Omental fat pad (tissue), 4 donors: ENCODE results near the gene SH2D5. TPM values are rescaled to one million over a fixed set of nuclear protein-coding genes. Genes with fewer than 3 reads are reported as not detected.

Experiments
- ATAC-seq: fragments of 150-250 bp; one replicate; pipeline ENCODE4 v1.9.1; 2016; ENCODE audit warnings: mild to moderate bottlenecking, moderate library complexity; ENCODE audit not compliant: low FRiP score
- DNase-seq: peaks from one replicate; pipeline ENCODE4 v3.0.0-alpha.2; 2019; ENCODE audit warnings: low spot score
- CTCF ChIP-seq, 3 donors: fragments of 450-650 bp; IDR thresholded peaks; one replicate each; pipeline ENCODE4 v1.5.1; 2016 to 2017; ENCODE audit warnings: antibody characterized with exemption in 3 of 3, mild to moderate bottlenecking in 3 of 3, moderate library complexity in 2 of 3
- total RNA-seq, 4 donors: library from RNA; depleted of rRNA; stranded (reverse); fragments of >200 nt; gene quantifications; one replicate each; pipeline ENCODE4 v1.1.0, GENCODE V29; 2016

The SH2D5 gene
- total RNA-seq, 4 donors from 2014 or later = 0.25 to 5.8 (median 0.84) TPM; not detected in 1

DNA sequence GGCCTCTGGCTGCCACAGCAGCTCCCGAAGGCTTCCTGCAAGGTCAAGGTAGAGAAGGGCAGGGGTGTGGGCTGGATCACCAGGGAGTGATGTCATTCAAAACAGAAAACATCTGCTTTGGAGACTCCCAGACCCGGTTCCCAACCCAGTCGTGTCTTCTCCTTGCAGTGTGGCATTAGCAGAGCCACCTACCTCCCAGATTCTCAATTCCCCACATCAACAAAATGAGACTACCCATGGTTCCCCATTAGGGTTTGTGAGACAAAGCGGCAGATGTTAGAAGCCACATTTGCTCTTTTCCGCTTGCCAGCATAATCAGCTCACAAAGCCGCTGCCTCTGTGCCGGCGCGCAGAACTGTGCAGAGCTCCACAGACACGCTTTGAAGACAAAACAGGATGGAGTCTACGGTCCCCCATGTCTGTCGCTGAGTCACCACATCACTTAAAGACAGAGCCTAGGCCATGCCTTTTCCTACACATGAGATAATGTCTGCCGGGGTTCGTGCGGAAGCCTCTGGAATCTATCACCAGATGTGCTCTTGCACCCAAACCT lies 27.2 kb downstream of the SH2D5 start:
- DNase-seq (no peak), ATAC-seq (no peak)
- no peak for TF ChIP-seq CTCF (IDR thresholded peaks at IDR 0.05)

DNA sequence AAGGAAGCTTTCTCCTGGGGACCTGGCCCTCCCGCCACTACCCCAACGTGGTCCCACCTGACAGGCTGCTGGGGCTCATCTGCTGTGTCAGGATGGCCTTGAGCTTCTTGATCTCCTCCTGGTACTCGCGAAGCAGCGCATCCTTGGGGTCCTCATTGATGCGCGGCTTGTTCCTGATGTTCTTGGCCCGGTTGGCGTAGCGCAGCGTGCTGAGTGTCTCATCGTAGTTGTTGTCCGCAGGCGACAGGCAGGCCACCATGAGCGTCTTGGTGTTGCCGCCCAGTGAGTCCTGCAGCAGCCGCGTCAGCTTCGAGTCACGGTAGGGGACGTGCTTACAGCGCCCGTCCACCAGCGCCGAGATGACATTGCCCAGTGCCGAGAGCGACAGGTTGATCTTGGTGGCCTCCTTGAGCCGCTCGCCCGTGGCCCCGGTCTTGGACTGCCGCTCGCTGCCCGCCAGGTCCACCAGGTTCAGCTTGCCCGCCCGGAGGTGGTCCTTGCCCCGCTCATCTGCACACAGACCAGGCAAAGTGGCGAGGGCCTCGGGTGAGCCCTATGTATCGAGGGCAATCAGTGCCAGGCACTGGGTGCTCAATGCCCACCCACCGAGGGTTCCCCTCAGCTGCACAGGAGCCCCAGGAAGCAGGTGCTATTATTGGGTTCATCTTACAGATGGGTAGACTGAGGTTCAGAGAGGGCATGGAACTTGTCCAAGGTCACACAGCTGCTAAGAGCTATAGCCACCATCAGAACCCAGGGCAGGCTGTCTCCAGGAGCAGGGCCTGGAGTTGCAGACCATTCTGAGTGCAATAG lies 27.9 kb downstream of the SH2D5 start:
- no peak for ATAC-seq
- TF ChIP-seq CTCF (IDR thresholded peaks at IDR 0.05) = no peak
- no peak for DNase-seq

DNA sequence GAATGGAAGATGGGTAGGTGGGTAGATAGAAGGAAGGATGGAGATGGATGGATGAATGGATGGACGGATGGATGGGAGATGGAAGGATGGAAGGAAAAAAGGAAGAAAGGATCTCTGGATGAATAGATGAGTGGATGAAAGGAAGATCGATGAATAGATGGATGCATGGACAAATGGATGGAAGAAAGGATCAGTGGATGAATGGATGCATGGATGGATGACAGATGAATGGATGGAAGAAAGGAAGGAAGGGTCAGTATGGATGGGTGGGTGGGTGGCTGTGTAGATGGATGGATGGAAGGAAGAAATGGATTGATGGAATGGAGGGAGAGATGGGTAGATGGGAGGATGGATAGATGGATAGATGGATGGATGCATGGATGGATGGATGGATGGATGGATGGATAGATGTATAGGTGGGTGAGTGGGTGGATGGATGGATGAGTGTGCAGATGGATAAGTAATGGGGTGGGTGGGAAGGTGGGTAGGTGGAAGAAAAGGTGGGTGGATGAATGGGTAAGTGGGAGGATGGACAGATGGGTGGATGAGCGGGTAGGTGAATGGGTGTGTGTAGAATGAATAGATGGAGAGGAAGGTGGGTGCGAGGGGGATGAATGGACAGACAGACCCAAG lies 29.3 kb downstream of the SH2D5 start:
- DNase-seq = no peak
- ATAC-seq = no peak
- no peak for TF ChIP-seq CTCF (IDR thresholded peaks at IDR 0.05)

- ATAC-seq = no peak
- DNase-seq = no peak
These were observed 30.1 kb downstream of the SH2D5 start for GRCh38 chr1:20702416-20702815.

DNA sequence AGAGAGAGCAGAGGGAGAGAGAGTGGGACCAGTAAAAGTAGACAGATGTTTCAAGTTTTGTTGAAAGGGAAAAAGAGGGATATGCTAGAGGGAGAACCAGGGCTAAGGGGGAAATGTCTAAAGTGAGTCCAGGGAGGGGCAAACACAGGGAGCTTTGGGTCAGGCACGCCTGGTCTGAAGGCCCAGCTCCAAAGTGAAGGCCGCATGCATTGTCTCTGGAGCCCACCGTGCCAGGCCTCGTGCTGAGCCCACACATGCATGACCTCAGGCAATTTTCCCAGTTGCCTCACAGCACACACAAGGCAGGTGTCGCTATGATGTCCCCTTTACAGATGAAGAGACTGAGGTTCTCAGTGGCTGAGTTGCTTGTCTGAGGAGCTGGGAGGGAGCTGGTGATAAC lies 30.7 kb downstream of the SH2D5 start:
- TF ChIP-seq CTCF (IDR thresholded peaks at IDR 0.05) = no peak
- no peak for ATAC-seq
- no peak for DNase-seq

More at GRCh38 chr1:20702416-20702815, 30.1 kb downstream of the SH2D5 start:
- TF ChIP-seq CTCF (IDR thresholded peaks at IDR 0.05) = no peak

- TF ChIP-seq CTCF (IDR thresholded peaks at IDR 0.05) = no peak
- DNase-seq (no peak), ATAC-seq (no peak)
These were observed 31.1 kb downstream of the SH2D5 start for GRCh38 chr1:20701446-20701845.
